Measurements from ENCODE around the gene KIF5A.
A peak's percentile ranks its signal among the peaks of the same experiment; 100 is the strongest.
"Not testable (repeated sequence)": the region's sequence is repeated elsewhere in the genome, so short reads cannot be mapped to it uniquely, and the experiment has no call there.

Gene KIF5A

GRCh38 chr12:57584690-57585089 is 34.8 kb downstream of the KIF5A start:
- no peak for DNase-seq (ENCODE audit: low spot score)

GRCh38 chr12:57585156-57585555 is 35.3 kb downstream of the KIF5A start:
- no peak for DNase-seq (ENCODE audit: low spot score)

- DNase-seq (ENCODE audit: low spot score): no peak
These were observed 36.3 kb downstream of the KIF5A start for GRCh38 chr12:57586128-57586527.

- DNase-seq (ENCODE audit: low spot score): no peak
These were observed 37.1 kb downstream of the KIF5A start for GRCh38 chr12:57586832-57587429.

GRCh38 chr12:57588951-57589610 is 39.2 kb downstream of the KIF5A start:
- not testable (repeated sequence) for DNase-seq (ENCODE audit: low spot score)

- DNase-seq (ENCODE audit: low spot score): no peak
These were observed 40.6 kb downstream of the KIF5A start for GRCh38 chr12:57590479-57590863.

- DNase-seq (ENCODE audit: low spot score): peak; percentile 88
These were observed 41.3 kb downstream of the KIF5A start, which contains the start of gene PIP4K2C for GRCh38 chr12:57590864-57591781. Gene PIP4K2C (plus strand): TSS chr12:57591192. CDS start chr12:57591290, 98 bp downstream.

- DNase-seq (ENCODE audit: low spot score): no peak
These were observed 42.0 kb downstream of the KIF5A start for GRCh38 chr12:57591782-57592325.

GRCh38 chr12:57592551-57593165 is 42.8 kb downstream of the KIF5A start:
- no peak for DNase-seq (ENCODE audit: low spot score)

- DNase-seq (ENCODE audit: low spot score): no peak
These were observed 43.3 kb downstream of the KIF5A start for GRCh38 chr12:57593187-57593586.

- no peak for DNase-seq (ENCODE audit: low spot score)
These were observed 50.6 kb downstream of the KIF5A start for GRCh38 chr12:57600395-57600794.

- DNase-seq (ENCODE audit: low spot score): no peak
These were observed 52.7 kb downstream of the KIF5A start for GRCh38 chr12:57602544-57602943.

- DNase-seq (ENCODE audit: low spot score): no peak
These were observed 53.5 kb downstream of the KIF5A start for GRCh38 chr12:57603324-57603723.

- DNase-seq (ENCODE audit: low spot score): peak; percentile 46
These were observed 54.1 kb downstream of the KIF5A start for GRCh38 chr12:57603815-57604453.

- peak; percentile 43 for DNase-seq (ENCODE audit: low spot score)
These were observed 54.7 kb downstream of the KIF5A start, which contains the start of gene DTX3 for GRCh38 chr12:57604454-57604991. Gene DTX3 (plus strand): TSS chr12:57604824. CDS start chr12:57606518, 1,694 bp downstream.

- DNase-seq (ENCODE audit: low spot score): peak; percentile 14
These were observed 55.4 kb downstream of the KIF5A start for GRCh38 chr12:57604992-57605810.

- DNase-seq (ENCODE audit: low spot score): no peak
These were observed 56.0 kb downstream of the KIF5A start for GRCh38 chr12:57605811-57606311.

GRCh38 chr12:57606399-57606798 is 56.6 kb downstream of the KIF5A start:
- DNase-seq (ENCODE audit: low spot score): no peak

- DNase-seq (ENCODE audit: low spot score): no peak
These were observed 57.0 kb downstream of the KIF5A start for GRCh38 chr12:57606821-57607220.
